Suppressor macrophage treated with lipopolysaccharide for 1 hour (primary cell): Measurements from ENCODE around the gene OR7C2.
"Not testable (repeated sequence)": the region's sequence is repeated elsewhere in the genome, so short reads cannot be mapped to it uniquely, and the experiment has no call there.

Experiments used
- DNase-seq, 3 donors: peaks; one replicate each; pipeline ENCODE4 v3.0.0-alpha.2; 2020 to 2022

Gene OR7C2

DNA sequence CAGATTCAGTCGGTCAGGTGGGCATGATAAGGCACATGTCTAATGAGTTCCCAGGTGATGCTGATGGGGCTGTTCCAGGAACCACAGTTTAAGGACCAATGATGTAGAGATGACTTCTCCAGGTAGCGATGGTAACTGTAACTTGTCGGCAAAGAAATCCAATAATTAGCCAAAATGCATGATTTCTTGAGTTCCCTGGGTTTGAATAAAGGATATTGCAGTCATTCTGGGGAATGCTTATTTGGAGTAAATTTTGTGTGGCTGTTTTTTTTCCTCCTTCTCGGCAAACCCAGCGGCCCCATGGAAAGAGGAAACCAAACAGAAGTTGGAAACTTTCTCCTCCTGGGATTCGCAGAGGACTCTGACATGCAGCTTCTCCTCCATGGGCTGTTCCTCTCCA lies at the start of gene OR7C2:
Gene OR7C2, plus strand, starts transcription at position 301 of the 400 bp plus-strand sequence. Its CDS starts 0 bp downstream, at position 301.
- no peak for DNase-seq

DNA sequence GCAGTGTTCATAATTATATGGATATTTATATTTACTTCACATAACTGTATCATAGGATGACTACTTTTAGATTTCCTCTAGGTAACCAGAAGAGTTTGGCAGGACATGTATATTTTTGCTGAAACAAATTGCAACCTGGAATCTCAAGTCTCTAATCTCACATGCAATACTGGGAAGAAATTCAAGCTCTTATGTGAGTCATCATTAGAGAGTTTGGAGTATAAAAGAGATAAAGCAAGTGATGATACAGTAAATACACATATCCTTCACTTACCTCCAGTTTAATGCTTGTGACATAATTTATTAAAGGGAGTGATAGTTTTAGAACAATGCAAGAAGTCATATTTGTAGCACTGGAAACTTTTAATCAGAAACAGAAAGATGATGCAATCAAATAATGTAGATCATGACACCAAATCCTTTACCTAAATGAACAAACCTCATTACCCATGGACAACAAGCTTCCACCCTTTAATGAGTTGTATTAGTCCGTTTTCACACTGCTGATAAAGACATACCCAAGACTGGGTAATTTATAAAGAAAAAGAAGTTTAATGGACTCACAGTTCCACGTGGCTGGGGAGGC lies 39.5 kb upstream of the OR7C2 start:
- no peak for DNase-seq

DNA sequence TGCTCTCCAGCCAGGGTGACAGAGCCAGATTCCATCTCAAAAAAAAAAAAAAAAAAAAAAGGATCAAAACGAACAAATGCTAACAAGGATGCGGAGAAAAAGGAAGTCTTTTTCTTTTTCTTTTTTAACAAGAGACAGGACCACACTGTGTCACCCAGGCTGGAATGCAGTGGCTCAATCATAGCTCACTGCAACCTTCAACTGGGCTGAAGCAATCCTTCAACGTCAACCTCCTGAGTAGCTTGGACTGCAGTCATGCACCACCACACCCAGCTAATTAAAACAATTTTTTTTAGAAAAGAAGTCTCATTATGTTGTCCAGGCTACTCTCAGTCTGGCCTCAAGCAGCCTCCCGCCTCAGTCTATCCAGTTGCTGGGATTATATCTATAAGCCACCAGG lies 34.6 kb upstream of the OR7C2 start:
- no peak for DNase-seq

DNA sequence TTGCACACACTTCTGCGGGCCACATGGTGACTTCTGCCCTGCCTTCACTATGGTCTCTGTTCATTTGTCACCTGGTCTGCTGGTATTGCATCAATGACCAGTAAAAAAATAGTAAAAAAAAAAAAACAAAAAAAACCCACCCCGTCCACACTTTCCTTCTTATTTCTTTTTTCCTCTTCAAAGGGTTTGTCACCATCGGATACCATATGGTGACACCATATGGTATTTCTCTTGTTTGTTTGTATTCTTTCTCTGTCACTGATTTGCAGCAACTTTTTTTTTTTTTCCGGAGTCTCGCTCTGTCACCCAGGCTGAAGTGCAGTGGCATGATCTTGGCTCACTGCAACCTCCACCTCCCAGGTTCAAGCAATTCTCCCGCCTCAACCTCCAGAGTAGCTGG lies 26.2 kb upstream of the OR7C2 start:
- DNase-seq = no peak

DNA sequence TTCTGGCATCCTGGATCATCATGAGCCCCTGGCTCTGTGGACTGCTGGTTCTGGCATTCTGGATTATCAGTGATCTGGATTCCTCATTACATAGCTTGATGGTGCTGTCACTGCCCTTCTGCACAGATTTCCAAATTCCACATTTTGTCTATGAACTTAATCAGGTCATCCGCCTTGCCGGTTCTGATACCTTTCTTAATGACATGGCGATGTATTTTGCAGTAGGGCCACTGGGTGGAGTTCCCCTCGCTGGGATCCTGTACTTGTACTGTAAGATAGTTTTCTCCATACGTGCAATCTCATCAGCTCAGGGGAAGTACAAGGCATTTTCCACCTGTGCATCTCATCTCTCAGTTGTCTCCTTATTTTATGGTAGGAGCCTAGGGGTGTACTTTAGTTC lies 24.4 kb upstream of the OR7C2 start:
- DNase-seq = peak in 1 of 3 donors; percentile 7

- no peak for DNase-seq
These were observed 7.8 kb upstream of the OR7C2 start for GRCh38 chr19:14933506-14933905.

DNA sequence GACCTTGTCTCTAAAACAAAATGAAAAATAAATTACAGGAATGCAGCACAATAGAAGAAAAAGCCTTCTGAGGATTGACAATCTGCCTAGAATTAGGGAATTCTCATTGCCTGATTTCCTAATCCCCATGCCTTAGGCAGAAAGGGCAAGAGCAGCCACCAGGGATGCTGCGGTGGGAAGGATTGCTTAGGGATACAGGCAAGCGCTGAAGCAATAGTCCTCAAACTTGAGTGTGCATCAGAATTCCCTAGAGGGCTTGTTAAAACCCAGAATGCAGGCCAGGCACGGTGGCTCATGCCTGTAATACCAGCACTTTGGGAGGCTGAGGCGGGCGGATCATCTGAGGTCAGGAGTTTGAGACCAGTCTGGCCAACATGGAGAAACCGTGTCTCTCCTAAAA lies 1.0 kb upstream of the OR7C2 start:
- no peak for DNase-seq

- DNase-seq = peak; percentile 62 to 91 (median 88)
These were observed 2.3 kb downstream of the OR7C2 start for GRCh38 chr19:14943601-14944000.

DNA sequence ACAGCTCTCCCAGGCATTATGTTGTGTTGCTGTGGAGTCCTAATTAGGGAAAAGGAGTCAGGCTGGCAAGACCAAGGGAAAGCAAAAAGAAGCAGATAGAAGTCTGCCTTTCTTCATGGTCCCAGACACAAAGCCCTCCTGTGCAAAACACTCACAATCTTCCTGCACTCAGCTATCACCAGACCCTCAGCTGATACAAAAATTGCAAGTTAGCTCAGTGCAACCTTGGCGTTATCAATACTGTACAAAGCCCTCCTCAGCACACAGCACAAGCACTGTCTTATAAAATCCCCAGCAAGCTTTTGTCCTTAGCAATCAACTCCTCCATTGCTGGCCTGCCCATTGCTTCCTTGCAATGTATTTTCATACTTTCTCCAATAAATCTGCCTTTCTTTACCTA lies 3.2 kb downstream of the OR7C2 start:
- no peak for DNase-seq

GRCh38 chr19:14949413-14949812 lies 8.1 kb downstream of the OR7C2 start:
- not testable (repeated sequence) for DNase-seq

DNA sequence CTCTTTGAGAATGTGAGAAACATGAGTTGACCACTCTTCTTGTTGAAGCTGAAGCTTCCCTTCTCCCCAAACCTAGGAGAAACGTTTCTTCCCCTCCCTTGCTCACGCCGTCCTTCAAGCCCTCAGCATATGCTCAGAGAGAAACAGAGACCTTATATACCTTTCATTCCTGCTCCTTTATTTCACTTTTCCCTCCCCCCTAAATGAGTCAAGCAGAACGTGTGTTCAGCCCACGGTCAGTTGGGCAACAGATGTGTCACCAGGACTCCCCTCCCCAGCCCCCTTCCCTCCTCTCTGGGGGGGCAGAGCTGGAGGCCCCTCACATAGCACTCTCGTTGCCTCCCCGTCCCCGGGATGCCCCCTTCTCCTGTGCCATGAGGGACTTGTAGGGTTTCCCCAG lies 8.6 kb downstream of the OR7C2 start:
- peak in 2 of 3 donors; percentile 22 to 40 for DNase-seq

GRCh38 chr19:14950421-14950820 lies 9.1 kb downstream of the OR7C2 start:
- DNase-seq = no peak

- DNase-seq = no peak
These were observed 11.5 kb downstream of the OR7C2 start for GRCh38 chr19:14952767-14953166.

GRCh38 chr19:14954071-14954655 lies 12.9 kb downstream of the OR7C2 start:
- DNase-seq = no peak

- DNase-seq = no peak
These were observed 16.2 kb downstream of the OR7C2 start for GRCh38 chr19:14957464-14957863.

GRCh38 chr19:14959263-14959662 lies 18.0 kb downstream of the OR7C2 start:
- no peak for DNase-seq

DNA sequence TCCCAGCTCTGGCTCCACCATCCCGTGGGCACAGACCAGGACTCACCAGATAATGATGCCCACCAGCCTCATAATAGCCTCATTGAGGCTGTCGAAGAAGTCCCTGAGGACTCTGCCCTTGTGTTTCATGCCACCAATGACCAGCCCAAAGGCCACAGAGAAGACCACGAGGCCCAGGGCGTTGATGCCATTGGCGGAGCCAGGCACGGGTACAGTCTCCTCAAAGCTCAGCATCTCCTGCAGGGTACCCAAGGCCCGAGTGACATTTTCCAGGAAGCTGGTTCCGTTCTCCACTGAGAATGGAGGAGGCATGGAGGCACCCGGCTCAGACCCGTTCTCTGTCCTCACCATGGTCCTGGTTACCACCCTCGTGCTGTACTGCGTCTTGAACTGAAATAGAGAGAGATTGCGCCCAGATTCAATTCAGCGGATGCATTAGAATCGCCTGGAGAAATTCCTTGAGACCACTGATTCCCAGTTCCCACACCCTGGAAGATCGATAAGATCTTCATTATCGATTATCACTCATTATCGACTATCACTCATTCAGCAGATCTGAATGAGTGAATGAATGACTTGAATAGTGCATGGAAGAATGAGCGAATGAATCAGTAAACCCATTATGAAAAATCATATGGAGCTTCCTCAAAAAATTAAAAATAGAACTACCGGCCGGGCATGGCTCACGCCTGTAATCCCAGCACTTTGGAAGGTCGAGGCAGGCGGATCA lies 20.8 kb downstream of the OR7C2 start:
- no peak for DNase-seq

DNA sequence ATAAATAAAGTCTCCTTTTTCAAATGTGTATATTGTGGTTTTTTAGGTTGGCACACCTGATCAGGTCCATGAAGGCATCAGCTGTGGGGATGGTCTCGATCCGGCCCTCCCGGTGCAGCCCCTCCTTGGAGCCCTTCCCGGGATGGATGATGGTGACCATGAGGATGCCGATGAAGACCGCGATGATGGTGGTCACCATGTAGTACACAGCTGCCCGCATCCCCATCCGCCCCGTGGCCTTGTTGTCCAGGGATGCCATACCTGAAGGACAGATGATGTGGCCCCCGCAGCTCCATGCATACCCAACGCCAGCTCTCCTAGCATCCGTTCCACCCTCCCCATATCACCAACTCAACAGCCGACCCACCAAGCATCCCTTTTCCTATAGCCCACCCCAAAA lies 27.0 kb downstream of the OR7C2 start:
- no peak for DNase-seq

DNA sequence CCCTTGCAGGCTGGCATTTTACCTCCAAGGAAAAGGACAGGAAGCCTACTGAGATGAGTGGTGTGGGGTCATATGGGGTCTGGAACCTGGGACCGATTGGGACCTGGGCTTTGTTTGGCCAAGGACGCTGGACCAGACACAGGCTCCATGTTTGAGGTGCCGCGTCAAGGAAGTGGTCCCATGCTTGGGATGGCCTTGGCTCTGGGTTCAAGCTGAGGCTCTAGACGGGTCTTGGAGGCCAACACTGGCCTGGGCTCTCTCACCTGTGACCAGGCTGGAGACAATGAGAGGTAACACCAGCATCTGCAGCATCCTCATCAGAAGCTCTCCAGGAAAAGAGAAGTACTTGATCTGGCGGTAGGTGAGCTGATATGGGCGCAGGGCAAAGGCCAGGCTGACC lies 30.2 kb downstream of the OR7C2 start:
- DNase-seq = no peak

- no peak for DNase-seq
These were observed 31.4 kb downstream of the OR7C2 start for GRCh38 chr19:14972676-14973075.

DNA sequence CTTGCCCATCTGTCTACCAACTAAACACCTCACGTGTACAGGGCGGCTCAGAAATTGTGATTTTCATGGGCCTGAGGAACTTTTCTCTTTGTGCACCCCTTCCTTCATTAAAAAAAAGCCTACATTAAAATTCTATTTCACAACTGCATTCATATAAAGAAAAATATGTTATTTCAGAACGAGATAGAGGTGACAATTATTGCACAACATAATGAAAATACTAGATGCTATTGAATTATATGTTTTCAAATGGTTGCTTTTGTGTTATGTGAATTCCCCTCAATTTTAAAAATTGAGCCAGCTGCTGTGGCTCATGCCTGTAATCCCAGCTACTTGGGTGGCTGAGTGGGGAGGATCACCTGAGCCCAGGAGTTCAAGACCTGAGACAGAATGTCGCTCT lies 33.2 kb downstream of the OR7C2 start:
- no peak for DNase-seq

DNA sequence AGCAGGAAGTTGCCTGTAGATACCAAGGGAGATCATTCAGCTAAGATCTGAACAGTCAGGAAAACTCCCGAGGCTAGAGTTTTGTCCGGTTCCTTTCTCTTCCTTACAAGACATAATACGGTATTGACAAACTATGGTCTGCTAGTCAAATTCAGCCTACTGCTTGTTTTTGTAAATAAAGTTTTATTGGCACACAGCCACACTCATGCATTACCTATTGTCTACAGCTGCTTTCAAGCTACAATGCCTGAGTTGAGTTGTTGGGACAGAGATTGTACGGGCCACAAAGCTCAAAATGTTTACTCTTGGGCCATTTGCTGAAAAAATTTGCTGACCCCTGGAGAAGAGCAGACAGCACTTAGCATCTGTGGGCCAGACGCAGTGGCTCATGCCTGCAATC lies 35.8 kb downstream of the OR7C2 start:
- DNase-seq = no peak

GRCh38 chr19:14978161-14978776 lies 37.0 kb downstream of the OR7C2 start:
- no peak for DNase-seq
